ENCODE data around the gene HOXB4.

DNA sequence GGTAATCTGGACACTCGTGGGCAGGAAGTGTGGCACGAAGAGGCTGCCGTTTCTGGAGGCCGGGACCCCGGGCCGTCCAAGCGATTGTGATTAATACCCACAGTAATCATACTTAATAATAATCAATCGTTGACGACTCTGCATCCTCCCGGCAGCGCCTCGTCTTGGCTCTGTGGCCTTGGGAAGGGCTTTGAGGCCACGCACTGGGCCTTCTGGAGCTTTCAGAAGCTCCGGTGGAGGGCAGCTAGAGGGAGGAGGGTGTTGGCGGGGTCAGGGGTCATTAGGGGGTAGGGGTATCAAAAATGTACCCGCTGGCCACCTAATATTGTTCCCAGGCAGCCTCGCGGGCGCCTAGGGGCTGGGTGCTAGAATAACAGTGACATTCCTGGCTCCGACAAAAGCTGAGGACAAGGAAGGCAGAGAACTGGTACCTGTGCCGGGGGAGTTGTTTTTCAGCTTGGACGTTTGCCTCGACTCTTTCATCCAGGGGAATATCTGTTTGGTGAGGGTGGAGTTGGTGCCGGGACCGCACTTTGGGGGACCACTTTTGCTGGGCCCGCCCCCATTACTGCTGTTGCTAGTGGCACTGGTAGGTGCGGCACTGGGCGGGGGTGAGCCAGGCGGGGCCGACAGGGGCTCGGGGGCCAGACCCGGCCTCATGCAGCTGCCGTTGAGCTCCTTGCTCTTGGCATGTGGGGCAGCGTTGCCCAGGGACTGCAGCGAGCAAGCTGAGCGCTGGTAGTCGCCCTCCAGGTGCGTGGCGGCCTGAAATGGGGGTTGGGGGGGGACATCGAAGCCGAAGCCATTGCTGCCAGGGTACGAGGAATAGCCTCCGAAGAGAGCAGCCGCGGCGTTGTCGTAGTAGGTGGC lies 26.3 kb downstream of the HOXB4 start:
- TF ChIP-seq, protein P1, sequence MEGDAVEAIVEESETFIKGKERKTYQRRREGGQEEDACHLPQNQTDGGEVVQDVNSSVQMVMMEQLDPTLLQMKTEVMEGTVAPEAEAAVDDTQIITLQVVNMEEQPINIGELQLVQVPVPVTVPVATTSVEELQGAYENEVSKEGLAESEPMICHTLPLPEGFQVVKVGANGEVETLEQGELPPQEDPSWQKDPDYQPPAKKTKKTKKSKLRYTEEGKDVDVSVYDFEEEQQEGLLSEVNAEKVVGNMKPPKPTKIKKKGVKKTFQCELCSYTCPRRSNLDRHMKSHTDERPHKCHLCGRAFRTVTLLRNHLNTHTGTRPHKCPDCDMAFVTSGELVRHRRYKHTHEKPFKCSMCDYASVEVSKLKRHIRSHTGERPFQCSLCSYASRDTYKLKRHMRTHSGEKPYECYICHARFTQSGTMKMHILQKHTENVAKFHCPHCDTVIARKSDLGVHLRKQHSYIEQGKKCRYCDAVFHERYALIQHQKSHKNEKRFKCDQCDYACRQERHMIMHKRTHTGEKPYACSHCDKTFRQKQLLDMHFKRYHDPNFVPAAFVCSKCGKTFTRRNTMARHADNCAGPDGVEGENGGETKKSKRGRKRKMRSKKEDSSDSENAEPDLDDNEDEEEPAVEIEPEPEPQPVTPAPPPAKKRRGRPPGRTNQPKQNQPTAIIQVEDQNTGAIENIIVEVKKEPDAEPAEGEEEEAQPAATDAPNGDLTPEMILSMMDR (IDR thresholded peaks at IDR 0.05 in 4 of 5, conservative IDR thresholded peaks at IDR 0.05 in 1 of 5) = no peak
- TF ChIP-seq POLR2A (IDR thresholded peaks at IDR 0.05) = no peak

All from gastrocnemius medialis (tissue), 4 donors.